Astrocyte (in vitro differentiated cells and primary cell): ENCODE results near the gene NFYB. TPM values are rescaled to one million over a fixed set of nuclear protein-coding genes. Genes with fewer than 3 reads are reported as not detected.

ENCODE experiments used
- DNase-seq: peaks from one replicate; pipeline ENCODE4 v3.0.0-alpha.2; 2010; ENCODE audit warnings: low read depth
- FAIRE-seq: peaks from 2 replicates; lab custom pipeline; 2011; peaks lifted over from hg19 to GRCh38; lab: Jason Lieb, UNC
- H2AFZ ChIP-seq: 2 replicates; pipeline ENCODE4 v1.6.0; 2012; ENCODE audit warnings: low read depth, low read length, inconsistent platforms
- H3K27ac ChIP-seq: 2 replicates; pipeline ENCODE4 v1.5.1; 2011; ENCODE audit warnings: low read depth, low read length, inconsistent platforms
- H3K27me3 ChIP-seq: 2 replicates; pipeline ENCODE4 v1.6.0; 2011; ENCODE audit warnings: low read length, inconsistent platforms; ENCODE audit not compliant: insufficient read depth
- H3K36me3 ChIP-seq: 2 replicates; pipeline ENCODE4 v1.5.1; 2011; ENCODE audit warnings: low read length, inconsistent platforms; ENCODE audit not compliant: insufficient read depth
- H3K4me1 ChIP-seq: 2 replicates; pipeline ENCODE4 v1.5.1; 2011; ENCODE audit warnings: low read length, inconsistent platforms; ENCODE audit not compliant: insufficient read depth
- H3K4me2 ChIP-seq: 2 replicates; pipeline ENCODE4 v1.6.0; 2012; ENCODE audit warnings: low read length, inconsistent platforms
- H3K4me3 ChIP-seq: 2 replicates; pipeline ENCODE4 v1.5.1; 2011; ENCODE audit warnings: low read depth, mild to moderate bottlenecking, low read length, inconsistent platforms; ENCODE audit not compliant: insufficient read depth
- H3K79me2 ChIP-seq: 2 replicates; pipeline ENCODE4 v1.6.0; 2012; ENCODE audit warnings: mild to moderate bottlenecking, low read length, inconsistent platforms; ENCODE audit not compliant: insufficient read depth
- H3K9ac ChIP-seq: 2 replicates; pipeline ENCODE4 v1.6.0; 2012; ENCODE audit warnings: mild to moderate bottlenecking, low read length, inconsistent platforms
- H3K9me3 ChIP-seq: 2 replicates; pipeline ENCODE4 v1.5.1; 2012; ENCODE audit warnings: low read depth, mild to moderate bottlenecking, low read length, inconsistent platforms; ENCODE audit not compliant: insufficient read depth
- H4K20me1 ChIP-seq: 2 replicates; pipeline ENCODE4 v1.6.0; 2012; ENCODE audit warnings: low read length, inconsistent platforms; ENCODE audit not compliant: insufficient read depth
- H3K27ac Mint-ChIP-seq: one replicate; pipeline ENCODE4 v1.8.0; 2021; ENCODE audit warnings: mild to moderate bottlenecking, mixed read lengths; ENCODE audit not compliant: unreplicated experiment
- H3K27me3 Mint-ChIP-seq: one replicate; pipeline ENCODE4 v1.8.0; 2021; ENCODE audit warnings: low read depth, mixed read lengths; ENCODE audit not compliant: unreplicated experiment
- H3K36me3 Mint-ChIP-seq: one replicate; pipeline ENCODE4 v1.8.0; 2021; ENCODE audit warnings: low read depth, mixed read lengths; ENCODE audit not compliant: unreplicated experiment
- H3K4me1 Mint-ChIP-seq: one replicate; pipeline ENCODE4 v1.8.0; 2021; ENCODE audit warnings: low read depth, mixed read lengths; ENCODE audit not compliant: unreplicated experiment
- H3K4me3 Mint-ChIP-seq: one replicate; pipeline ENCODE4 v1.8.0; 2021; ENCODE audit warnings: mild to moderate bottlenecking, moderate library complexity, mixed read lengths; ENCODE audit not compliant: unreplicated experiment
- H3K9me3 Mint-ChIP-seq: one replicate; pipeline ENCODE4 v1.8.0; 2021; ENCODE audit warnings: mild to moderate bottlenecking, mixed read lengths; ENCODE audit not compliant: unreplicated experiment
- CTCF ChIP-seq: IDR thresholded peaks from 2 replicates; pipeline ENCODE4 v1.5.1; 2011; ENCODE audit warnings: low read depth, mild to moderate bottlenecking, inconsistent platforms, low read length, moderate library complexity; ENCODE audit not compliant: insufficient read depth
- EZH2 ChIP-seq: IDR thresholded peaks from 2 replicates; pipeline ENCODE4 v1.6.1; 2012; ENCODE audit warnings: mild to moderate bottlenecking, low read length, inconsistent platforms; ENCODE audit not compliant: insufficient read depth
- total RNA-seq: library from RNA; stranded (reverse); gene quantifications from 2 replicates; pipeline ENCODE4 v1.2.1, GENCODE V29; 2021

The NFYB gene
- total RNA-seq, 1 donor from 2014 or later = 14.8 TPM

- Histone ChIP-seq H2AFZ (no peak overlapping the region), H3K9ac (no peak overlapping the region), H3K9me3 (peaks cover 14% of the 10 kb centered on the region), H3K4me3 (no peak overlapping the region), H3K4me2 (no peak overlapping the region), H3K27ac (no peak overlapping the region), H3K4me1 (peaks cover 12% of the 10 kb centered on the region), H4K20me1 (no peaks in the 10 kb centered on the region), H3K36me3 (no peaks in the 10 kb centered on the region), H3K27me3 (no peaks in the 10 kb centered on the region), H3K79me2 (no peaks in the 10 kb centered on the region)
- no peak overlapping the region for H3K4me3 Mint-ChIP-seq
- no peak overlapping the region for H3K27ac Mint-ChIP-seq
- DNase-seq (no peak), FAIRE-seq (no peak)
- peaks cover 3% of the 10 kb centered on the region for H3K36me3 Mint-ChIP-seq
- H3K9me3 Mint-ChIP-seq = peaks cover 7% of the 10 kb centered on the region
- peaks cover 2% of the 10 kb centered on the region for H3K4me1 Mint-ChIP-seq
- TF ChIP-seq EZH2 = no peak
- no peak for TF ChIP-seq CTCF
- H3K27me3 Mint-ChIP-seq = peaks cover 2% of the 10 kb centered on the region
Measured at GRCh38 chr12:104183443-104183842, 45.4 kb upstream of the NFYB start.

- DNase-seq (peak; percentile 66), FAIRE-seq (no peak)
- Histone ChIP-seq H3K27me3 (no peaks in the 10 kb centered on the region), H3K27ac (peak overlapping the region; percentile 28), H3K9me3 (peaks cover 14% of the 10 kb centered on the region), H3K79me2 (no peaks in the 10 kb centered on the region), H3K9ac (no peak overlapping the region), H3K4me1 (peaks cover 19% of the 10 kb centered on the region), H3K4me3 (no peak overlapping the region), H2AFZ (no peak overlapping the region), H3K36me3 (no peaks in the 10 kb centered on the region), H3K4me2 (peak overlapping the region; percentile 31), H4K20me1 (no peaks in the 10 kb centered on the region)
- Mint-ChIP-seq H3K27me3 (peaks cover 2% of the 10 kb centered on the region), H3K9me3 (peaks cover 7% of the 10 kb centered on the region), H3K4me1 (peaks cover 7% of the 10 kb centered on the region), H3K4me3 (no peak overlapping the region), H3K36me3 (peaks cover 3% of the 10 kb centered on the region), H3K27ac (no peak overlapping the region)
- TF ChIP-seq EZH2 = no peak
- no peak for TF ChIP-seq CTCF
Measured at GRCh38 chr12:104182621-104183378, 44.8 kb upstream of the NFYB start.

GRCh38 chr12:104182144-104182543 is 44.1 kb upstream of the NFYB start:
- H3K36me3 Mint-ChIP-seq = peaks cover 3% of the 10 kb centered on the region
- no peaks in the 10 kb centered on the region for H3K36me3 ChIP-seq
- H3K4me1 ChIP-seq = peaks cover 25% of the 10 kb centered on the region
- DNase-seq (peak; percentile 96), FAIRE-seq (no peak)
- peak overlapping the region; percentile 31 for H3K4me2 ChIP-seq
- no peak overlapping the region for H3K27ac Mint-ChIP-seq
- no peak overlapping the region for H3K9ac ChIP-seq
- H3K9me3 ChIP-seq = peaks cover 14% of the 10 kb centered on the region
- H4K20me1 ChIP-seq = no peaks in the 10 kb centered on the region
- H3K27me3 ChIP-seq = no peaks in the 10 kb centered on the region
- H3K9me3 Mint-ChIP-seq = peaks cover 7% of the 10 kb centered on the region
- no peak for TF ChIP-seq CTCF
- no peak for TF ChIP-seq EZH2
- no peak overlapping the region for H3K4me3 ChIP-seq
- H3K4me3 Mint-ChIP-seq = no peak overlapping the region
- no peaks in the 10 kb centered on the region for H3K79me2 ChIP-seq
- no peak overlapping the region for H2AFZ ChIP-seq
- H3K27me3 Mint-ChIP-seq = peaks cover 2% of the 10 kb centered on the region
- peaks cover 14% of the 10 kb centered on the region for H3K4me1 Mint-ChIP-seq
- H3K27ac ChIP-seq = peak overlapping the region; percentile 28
